ENCODE results near the gene YJU2.
"Not testable (repeated sequence)": the region's sequence is repeated elsewhere in the genome, so short reads cannot be mapped to it uniquely, and the experiment has no call there.

The YJU2 gene

DNA sequence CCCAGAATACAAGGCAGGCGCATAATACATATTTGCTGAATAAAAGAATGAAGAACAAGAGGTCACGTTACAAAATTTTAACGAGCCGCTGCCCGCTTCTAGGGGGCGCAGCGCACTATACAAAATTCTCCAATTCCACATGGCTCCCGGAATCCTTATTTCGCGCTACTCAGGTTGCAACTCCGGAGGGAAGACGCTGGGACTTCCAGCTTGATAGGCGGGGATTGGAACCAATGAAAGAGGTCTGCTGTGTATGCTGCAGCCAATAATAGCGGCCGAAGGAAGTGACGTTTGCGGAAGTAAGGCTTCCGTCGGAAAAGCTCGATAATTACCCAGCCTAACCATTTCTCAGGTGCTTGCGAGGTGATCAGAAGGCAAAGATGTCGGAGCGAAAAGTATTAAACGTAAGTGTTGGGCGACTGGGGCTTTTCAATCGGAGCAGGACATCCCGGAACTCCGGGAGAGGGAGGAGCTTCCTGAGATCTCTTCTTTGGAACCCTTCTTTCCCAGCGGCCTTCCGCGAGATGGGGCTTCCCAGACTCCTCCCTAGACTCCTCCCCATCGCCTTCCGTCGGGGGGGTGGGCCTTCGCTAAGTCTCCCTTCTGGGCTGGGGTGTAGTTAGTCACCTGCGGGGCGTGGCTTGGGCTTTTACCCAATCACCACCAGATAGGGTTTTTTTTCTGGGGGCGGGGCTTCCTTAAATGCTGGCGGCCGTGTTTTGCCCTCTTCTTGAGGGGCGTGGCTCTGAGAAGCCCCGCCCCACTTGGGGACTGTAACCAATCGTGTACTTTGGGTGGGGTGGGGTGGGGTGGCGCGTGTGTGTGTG lies at the start of gene YJU2:
Gene YJU2 (plus strand): TSS at position 314 of the 827 bp plus-strand sequence. CDS start 67 bp downstream, at position 381.
- no peak for FAIRE-seq

DNA sequence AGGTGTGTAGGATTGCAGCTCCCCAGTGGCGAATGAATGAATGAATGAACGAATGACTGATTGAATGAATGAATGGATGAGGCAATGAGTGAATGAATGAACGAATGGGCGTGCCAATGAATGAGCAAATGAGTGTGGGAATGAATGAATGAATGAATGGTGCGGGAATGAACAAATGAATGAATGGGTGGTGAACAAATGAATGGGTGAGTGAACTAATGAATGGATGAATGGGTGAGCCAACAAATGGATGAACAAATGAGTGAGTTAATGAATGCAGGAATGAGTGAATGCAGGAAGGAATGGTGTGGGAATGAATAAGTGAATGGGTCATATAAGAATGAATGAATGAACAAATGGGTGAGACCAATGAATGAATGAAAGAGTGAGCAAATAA lies 49.7 kb upstream of the YJU2 start:
- FAIRE-seq = no peak

DNA sequence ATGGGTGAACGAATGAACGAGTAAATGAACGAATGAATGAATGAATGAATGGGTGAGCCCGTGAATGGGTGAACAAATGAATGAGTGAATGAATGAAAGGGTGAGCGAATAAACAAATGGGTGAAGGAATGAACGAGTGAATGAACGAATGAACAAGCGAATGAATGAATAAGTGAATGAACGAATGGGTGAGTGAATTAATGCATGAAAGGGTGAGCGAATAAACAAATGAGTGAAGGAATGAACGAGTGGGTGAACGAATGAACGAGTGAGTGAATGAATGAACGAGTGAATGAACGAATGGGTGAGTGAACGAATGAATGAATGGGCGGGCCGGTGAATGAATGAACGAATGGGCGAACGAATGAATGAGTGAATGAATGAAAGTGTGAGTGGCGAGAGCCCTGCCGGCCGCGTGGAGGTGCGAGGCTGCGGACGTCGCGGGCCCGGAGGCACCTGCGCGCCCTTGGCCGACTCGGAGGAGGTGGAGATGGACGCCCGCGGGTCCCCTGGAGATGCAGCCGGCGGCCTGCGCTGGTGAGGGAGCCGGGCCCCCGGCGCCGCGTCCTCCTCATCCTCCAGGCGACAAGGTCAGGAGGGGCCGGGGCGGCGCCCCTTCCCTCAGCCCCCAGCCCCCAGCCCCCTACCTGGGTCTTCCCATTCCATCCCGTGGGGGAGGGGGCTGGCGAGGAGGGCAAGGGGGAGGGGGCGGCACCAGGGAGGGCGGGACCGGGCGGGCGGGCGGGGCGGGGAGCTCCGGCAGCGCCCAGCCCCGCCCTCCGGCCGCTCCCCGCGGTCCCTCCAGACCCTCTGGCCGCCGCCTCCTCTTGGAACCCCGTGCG lies 49.0 kb upstream of the YJU2 start:
- FAIRE-seq = no peak

DNA sequence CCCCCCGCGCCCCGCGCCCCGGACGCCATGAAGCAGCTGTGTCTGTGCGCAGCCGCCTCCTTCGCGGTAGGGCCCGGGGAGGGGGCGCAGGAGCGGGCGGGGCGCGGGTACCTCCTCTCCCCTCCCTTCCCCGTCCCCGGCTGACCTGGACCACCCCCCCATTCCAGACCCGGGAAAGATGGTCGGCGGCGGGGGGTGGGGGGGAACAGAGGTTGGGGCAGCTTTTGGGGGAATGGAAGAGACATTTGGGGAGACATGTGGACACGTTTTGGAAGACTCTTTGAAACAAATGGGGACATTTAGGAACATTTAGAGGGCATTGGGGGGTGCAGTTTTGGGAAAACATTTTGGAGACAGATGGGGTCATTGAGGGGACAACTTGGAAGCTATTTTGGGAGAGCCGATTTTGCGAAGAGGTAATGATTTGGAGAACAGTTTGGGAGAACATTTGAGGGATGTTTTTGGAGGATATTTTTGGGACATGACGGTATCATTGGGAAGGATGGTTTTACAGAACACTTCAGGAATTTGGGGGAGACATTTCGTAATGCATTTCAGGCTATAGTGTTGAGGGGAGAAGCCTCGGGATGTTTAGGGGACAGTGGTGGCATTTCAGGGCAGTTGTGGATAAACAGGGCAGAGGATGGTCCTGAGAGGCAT lies 48.3 kb upstream of the YJU2 start:
- FAIRE-seq = no peak

DNA sequence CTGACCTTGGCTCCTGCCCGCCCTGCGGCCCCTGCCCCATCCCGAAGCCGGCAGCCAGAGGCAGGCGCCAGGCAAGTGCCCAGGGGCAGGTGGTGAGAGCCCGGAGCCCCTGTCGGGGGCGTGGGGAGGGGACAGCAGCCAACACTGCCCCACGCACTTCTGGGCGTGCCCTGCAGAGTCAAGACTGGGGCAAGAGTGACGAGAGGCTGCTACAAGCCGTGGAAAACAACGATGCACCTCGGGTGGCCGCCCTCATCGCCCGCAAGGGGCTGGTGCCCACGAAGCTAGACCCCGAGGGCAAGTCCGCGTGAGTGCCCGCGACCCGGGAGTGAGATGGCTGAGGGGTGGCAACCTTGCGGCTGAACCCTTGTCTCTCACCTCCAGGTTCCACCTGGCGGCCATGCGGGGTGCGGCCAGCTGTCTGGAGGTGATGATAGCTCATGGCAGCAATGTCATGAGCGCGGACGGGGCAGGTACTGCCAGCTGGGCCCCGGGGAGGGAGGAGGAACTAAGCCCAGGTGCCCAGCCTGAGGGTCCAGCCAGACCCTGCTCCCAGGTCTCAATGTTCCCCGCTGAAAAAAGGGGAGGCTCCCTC lies 47.1 kb upstream of the YJU2 start:
- no peak for FAIRE-seq

DNA sequence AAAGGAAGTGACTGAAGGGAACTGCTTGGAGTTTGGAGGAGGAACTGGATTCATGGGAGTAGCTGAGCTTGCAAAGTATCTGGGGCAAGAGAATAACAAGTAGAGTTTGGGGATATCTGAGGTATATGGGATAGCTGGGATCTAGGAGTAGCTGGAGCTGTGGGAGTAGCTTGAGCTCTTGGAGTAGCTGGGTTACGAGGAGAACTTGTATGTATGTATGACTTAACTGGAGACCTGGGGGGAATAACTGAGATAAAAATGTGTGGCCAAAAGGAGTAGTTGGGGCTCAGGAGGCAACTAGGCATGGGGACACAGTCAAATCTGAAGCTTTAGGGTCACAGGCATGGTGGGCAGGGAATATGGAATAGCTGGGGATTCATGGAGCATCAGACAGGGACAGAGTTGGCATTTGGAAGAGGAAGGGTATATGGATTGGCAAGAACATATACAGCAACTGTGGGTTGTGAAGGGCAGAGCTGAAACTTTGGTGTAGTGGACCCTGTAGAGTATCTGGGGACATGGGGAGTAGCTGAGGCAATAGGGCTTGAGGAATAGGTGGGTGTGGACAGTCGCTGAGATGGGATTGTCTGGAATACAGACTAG lies 45.8 kb upstream of the YJU2 start:
- no peak for FAIRE-seq

DNA sequence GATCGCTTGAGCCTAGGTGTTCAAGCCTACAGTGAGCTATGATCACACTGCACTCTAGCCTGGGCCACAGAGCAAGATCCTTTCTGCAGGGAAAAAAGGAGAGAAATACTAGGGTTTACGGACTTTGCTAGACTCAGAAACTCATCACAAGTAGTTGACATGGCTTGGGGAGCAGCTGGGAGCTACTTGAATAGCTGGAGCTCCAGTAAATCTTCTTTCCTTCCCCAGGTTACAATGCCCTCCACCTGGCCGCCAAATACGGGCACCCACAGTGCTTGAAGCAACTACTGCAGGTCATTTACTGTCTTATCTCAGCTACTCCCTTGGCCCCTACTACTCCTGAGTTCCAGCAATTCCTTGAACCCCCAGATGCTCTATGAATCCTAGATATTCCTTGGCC lies 45.1 kb upstream of the YJU2 start:
- FAIRE-seq = no peak

DNA sequence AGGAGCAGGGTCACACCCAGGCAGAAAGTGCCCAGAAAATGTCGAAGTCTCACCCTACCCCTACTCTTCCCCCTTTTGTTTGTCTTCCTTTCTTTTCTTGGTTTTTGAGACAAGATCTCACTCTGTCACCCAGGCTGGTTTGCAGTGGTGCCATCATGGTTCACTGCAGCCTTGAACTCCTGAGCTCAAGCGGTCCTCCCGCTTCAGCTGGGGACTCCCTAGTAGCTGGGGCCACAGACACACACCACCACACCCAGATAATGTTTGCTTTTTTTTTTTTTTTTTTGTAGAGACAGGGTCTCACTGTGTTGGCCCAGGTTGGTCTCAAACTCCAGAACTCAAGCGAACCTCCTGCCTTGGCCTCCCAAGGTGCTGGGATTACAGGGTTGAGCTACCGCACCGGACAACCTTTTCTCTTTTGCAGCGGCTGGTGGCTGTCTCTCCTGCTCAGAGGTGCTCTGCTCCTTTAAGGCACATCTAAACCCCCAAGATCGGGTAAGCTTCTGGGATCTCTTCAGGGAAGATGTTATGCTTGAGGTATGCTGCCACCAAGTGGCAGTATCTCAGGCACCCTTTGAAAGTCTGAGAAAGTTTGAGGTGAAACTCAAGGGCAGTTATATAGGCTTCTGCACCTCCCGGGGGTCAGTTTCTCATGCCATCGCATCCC lies 39.9 kb upstream of the YJU2 start:
- no peak for FAIRE-seq

DNA sequence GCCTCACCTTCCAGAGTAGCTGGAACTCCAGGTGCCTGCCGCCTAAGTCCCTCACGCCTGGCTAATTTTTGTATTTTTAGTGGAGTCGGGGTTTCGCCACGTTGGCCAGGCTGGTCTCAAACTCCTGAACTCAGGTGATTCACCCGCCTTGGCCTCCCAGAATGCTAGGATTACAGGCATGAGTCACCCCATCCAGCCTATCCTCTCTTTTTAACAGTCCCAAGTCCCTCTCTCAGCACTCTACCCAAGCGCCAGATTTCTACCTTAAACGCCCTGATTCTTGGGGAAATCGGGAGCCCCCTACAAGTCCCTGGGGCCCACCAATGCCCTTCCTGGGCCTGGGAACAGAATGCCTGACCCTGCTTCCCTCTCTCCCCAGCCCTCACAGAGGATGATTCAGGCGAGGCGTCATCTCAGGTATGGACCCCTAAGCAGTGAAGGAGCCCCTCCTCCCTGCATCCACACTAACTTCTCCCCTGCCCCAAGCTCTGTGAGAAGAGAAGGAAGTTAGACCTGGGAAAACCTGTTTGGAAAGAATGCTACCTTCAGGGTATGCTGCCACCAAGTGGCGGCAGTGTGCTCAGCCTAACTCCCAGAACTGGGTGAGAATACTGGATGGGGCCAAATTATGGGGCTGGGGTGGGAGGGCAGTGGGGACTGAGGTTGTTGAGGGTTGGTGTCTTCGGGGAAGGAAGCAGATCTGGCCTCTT lies 38.3 kb upstream of the YJU2 start:
- FAIRE-seq = no peak

DNA sequence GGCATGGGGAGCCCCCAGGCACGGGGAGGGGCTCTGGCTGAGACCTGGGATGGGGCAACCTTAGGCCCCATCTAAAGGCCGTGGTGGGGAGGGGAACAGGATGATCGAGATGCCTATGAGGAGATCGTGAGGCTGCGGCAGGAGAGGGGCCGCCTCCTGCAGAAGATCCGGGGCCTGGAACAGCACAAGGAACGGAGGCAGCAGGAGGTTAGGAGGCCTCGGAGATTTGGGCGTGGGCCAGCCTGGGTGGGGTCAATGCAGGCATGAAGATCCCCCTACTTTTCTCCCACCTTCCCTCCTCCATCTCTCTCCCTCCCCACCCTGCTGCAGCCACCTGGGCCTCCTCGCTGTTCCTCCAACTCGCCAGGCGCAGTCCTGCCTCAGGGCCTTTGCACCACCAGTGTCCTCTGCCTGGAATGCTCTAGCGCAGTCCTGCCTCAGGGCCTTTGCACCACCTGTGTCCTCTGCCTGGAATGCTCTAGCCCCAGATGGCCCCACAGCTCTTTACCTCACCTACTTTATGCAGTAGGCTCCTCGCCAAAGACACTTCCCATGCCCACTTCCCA lies 36.6 kb upstream of the YJU2 start:
- FAIRE-seq = no peak

DNA sequence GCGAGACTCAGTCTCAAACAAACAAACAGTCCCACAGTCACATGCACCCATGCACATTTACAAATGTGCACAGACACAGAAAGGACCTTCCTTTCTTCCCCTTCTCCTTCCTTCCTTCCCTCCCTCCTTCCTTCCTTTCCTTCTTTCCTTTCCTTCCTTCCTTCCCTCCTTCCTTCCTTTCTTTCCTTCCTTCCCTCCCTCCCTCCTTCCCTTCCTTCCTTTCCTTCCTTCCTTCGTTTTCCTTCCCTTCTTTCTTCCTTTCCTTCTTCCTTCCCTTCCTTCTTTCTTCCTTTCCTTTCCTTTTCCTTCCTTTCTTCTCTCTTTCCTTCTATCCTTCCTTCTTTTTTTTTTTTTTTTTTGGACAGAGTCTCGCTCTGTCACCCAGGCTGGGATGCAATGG lies 33.8 kb upstream of the YJU2 start:
- no peak for FAIRE-seq

DNA sequence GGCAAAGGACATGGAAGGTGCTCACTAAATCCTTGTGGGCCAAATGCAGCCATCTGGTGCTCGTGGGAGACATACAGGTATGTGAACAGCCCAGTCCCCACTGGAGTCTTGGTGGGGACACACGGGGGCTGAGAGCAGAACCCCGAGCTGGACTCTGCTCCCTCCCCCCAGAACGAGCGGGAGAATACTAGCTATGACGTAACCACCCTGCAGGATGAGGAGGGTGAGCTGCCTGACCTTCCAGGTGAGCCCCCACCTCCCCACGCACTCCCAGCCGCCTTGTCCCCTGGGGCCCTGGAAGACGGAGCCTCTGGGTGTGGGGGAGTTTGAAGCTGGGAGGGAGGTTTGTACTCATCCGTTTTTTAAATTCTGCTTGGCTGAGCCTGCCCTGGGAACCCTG lies 31.1 kb upstream of the YJU2 start:
- no peak for FAIRE-seq

DNA sequence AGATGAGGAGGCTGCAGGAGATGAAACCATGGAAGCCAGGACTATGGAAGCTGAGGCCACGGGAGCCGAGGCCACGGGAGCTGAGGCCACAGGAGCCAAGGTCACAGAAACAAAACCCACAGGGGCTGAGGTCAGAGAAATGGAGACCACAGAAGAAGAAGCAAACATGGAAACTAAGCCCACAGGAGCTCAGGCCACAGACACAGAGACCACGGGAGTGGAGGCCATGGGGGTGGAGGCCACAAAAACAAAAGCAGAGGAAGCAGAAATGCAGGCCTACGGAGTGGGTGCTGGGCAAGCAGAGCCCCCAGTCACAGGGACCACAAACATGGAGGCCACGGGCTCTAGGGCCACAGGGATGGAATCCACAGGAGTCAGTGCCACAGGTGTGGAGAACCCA lies 30.0 kb upstream of the YJU2 start:
- no peak for FAIRE-seq

DNA sequence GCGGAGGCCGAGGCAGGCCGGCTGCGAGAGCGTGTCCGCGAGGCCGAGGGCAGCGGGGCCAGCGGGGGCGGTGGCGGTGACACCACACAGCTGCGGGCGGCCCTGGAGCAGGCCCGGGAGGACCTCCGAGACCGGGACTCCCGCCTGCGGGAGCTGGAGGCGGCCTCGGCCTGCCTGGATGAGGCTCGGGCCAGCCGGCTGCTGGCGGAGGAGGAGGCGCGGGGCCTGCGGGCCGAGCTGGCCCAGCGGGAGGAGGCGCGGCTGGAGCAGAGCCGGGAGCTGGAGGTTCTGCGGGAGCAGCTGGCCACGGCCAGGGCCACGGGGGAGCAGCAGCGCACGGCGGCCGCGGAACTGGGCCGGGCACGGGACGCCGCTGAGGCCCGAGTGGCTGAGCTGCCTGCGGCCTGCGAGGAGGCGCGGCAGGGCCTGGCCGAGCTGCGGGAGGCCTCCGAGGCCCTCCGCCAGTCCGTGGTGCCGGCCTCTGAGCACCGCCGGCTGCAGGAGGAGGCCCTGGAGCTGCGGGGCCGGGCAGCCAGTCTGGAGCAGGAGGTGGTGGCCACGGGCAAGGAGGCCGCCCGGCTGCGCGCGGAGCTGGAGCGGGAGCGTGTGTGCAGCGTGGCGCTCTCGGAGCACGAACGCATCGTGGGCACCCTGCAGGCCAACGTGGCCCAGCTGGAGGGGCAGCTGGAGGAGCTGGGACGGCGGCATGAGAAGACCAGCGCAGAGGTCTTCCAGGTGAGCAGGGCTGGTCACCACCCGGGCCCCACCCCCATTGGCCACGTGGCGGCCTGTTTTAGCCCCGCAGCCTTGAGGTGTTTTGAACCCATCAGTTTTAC lies 29.2 kb upstream of the YJU2 start:
- FAIRE-seq = no peak

DNA sequence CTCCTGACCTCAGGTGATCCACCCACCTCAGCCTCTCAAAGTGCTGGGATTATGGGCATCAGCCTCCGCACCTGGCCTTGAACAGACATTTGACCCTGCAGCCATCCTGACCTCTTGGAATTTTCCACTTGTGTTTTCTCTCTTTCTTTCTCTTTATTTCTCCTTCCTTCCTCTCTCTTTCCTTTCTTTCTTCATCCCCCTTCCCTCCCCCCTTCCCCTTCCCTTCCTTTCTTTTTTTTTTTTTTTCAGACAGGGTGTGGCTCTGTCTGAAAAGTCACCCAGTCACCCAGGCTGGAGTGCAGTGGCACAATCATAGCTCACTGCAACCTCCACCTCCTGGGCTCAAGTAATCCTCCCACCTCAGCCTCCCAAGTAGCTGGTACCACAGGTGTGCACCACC lies 28.4 kb upstream of the YJU2 start:
- FAIRE-seq = not testable (repeated sequence)

DNA sequence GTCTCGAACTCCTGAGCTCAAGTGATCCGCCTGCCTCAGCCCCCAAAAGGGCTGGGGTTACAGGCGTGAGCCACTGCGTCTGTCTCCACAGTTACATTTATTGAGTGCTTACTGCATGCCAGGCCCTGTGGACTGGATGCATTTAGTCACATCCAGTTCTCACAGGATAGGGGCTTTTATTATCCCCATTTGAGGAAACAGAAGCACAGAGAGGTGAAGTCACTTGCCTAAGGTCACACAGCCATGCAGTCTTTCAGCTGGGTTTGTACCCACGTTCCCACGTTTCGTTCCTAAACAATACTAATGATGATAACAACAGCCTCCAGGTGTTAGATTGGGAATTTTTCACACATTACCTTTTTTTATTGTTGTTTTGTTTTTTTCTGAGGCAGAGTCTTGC lies 26.7 kb upstream of the YJU2 start:
- FAIRE-seq = no peak

DNA sequence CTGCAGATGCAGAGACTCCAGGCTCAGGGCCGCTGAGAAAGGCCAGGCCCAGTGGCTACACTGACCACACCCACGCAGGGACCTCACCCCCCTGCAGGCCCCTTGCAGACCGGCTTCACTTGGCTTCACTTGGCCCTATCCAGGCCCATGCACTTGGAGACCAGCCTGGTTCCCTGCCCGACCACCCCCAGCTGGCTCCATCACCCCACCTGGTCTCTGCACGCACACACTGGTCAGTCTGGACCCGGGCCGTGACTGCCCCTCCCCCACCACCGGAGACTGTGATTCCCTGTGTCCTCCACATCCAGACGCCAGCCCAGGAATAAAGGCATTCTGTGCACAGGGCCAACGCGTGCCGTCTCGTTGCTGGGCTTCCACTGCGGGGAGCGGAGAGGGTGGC lies 22.4 kb upstream of the YJU2 start:
- FAIRE-seq = no peak

DNA sequence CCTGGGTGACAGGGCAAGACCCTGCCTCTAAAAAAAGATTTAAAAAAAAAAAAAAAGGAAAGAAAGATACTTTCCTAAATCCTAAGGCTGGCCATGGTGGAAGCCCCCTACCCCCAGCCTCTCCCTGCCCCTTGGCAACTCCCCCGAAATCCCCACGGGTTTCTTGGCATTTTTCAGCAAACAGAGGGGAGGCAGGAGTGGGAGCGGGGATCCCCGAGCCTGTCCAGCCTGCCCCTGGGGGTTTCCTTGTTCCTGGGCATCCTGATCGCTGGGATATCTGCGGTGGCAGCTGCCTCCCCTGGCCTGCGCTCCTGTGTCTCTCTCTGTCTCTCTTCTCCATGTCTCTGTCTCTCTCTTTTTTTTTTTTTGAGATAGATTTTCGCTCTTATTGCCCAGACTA lies 21.0 kb upstream of the YJU2 start:
- no peak for FAIRE-seq

DNA sequence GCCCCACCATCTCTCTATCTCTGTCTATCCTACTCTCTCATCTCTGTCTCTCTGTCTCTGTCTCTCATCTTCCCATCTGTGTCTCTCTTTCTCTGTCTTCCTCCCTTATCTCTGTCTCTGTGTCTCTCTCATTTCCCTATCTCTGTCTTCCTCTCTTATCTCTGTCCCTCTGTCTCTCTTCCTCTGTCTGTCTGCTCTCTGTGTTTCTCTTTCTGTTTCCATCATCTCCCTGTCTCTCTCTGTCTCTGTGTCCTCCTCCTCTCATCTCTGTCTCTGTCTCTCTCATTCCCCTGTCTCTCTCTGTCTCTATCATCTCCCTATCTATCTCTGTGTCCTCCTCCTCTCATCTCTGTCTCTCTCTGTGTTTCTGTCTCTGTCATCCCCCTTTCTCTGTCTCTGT lies 19.1 kb upstream of the YJU2 start:
- no peak for FAIRE-seq

DNA sequence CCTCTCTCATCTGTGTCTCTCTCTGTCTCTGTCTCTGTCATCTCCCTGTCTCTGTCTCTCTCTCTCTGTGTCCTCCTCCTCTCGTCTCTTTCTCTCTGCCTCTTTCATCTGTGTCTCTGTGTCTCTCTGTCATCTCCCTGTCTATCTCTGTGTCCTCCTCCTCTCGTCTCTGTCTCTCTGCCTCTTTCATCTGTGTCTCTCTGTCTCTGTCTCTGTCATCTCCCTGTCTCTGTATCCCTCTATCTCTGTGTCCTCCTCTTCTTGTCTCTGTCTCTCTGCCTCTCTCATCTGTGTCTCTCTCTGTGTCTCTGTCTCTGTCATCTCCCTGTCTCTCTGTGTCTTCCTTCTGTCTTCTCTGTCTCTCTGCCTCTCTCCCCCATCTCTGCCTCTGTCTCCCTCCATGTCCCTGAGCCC lies 18.1 kb upstream of the YJU2 start:
- FAIRE-seq = no peak

All from colon (tissue), 2 donors.